GM21576 (cell line): Measurements from ENCODE around the gene BACE1.

Experiments
- ATAC-seq: cut with Tn5 transposase; IDR thresholded peaks from one replicate; pipeline ENCODE4 v1.9.1; 2021; ENCODE audit warnings: mild to moderate bottlenecking, moderate library complexity; ENCODE audit not compliant: unreplicated experiment

Gene BACE1

DNA sequence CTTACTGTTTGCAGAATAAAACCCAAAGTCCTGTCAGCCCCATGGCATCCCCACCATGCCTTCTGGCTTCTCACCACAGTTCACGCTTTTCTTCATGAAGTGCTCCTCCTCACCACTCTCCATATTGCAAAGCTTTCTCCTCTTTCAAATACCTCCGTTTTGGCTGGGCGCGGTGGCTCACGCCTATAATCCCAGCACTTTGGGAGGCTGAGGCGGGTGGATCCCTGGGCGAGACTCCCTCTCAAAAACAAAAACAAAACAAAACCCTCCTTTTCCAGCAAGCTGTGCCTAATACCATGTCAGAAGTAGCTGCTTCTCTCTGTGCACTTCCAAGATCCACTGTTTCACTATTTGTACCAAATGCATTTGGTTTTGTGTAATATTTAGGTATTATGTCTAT lies 6.7 kb downstream of the BACE1 start:
- no peak for ATAC-seq

DNA sequence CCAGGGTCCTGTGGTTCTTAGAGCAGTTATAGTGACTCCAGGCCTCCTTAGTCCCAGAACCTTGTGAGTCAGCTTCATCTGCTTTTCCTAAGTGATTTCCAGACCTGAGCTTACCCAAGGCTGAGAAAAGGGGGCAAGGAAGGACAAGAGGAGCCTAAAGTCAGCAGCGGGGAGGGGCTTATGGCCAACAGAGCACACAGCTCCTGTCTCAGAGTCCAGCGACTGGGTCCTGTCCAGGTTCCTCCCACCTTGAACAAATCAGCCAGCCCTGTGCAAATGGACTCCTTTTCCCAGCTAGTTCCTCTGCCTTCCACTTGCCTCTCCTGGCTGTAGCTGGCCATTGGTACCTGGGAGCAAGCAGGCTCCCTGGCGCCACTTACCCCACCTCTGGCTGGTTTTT lies 10.9 kb downstream of the BACE1 start:
- ATAC-seq: no peak

DNA sequence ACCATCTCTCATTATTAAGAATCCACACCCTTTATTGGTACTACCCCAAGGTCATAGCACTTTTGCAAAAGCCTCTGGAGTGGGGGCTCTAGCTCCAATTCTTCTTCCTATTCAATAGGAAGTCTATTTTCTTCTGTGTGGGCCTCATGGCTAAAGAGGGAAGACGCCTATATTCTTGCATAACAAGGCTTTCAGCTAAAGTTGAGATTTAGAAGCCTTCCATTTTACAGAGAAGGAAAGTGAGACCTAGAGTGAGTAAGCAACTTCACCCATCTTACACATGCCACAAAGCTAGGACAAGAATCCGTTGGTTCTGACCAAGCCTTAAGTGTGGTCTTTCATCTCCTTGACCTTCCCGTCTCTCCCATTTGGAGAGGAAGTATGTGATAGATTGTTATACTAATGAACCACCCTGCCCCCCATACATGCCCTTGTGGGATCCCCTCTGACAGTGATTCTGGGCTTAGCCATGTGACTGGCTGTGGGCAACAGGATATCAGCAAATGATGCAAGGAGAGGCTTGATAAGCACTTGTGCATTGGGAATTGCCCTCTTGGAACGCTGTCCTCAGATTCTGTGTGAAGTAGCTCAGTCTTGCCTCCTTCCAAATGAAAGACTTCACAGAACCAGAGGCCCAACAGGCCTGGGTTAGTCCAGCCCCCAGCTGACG lies 12.3 kb downstream of the BACE1 start:
- ATAC-seq: no peak

DNA sequence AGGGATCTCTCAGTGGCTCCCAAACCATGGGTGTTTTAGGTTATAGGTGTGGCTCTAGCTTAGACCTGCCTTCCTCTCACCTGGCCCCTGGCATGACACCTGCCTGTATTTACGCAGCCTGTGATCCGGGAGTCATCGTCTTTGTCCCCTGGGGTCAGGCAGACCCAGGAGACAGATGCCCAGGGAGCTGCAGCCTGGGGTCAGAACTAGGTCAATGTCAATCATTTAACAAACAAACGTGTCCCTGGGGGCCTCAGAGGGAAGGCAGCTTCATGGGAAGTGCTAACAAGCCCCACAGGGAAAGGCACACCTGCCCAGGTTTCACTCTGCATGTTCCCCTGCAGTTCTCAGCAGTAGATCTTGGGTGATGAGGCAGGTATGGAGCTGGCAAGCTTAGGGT lies 13.0 kb downstream of the BACE1 start:
- ATAC-seq: no peak

DNA sequence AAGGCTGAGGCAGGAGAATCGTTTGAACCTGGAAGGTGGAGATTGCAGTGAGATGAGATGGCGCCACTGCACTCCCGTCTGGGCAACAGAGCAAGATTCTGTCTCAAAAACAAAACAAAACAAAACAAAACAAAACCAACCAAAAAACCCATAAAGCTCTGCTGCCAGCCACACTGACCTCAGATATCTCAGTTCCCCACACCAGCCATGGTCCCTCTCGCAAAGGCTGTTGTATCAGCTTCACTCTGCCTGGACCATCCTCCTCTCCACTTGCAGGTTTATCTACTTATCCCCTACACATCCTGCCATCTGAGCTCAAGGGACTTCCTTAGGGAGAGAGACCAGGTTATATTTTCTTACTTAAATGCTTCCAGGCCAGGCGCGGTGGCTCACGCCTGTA lies 13.8 kb downstream of the BACE1 start:
- ATAC-seq: no peak

DNA sequence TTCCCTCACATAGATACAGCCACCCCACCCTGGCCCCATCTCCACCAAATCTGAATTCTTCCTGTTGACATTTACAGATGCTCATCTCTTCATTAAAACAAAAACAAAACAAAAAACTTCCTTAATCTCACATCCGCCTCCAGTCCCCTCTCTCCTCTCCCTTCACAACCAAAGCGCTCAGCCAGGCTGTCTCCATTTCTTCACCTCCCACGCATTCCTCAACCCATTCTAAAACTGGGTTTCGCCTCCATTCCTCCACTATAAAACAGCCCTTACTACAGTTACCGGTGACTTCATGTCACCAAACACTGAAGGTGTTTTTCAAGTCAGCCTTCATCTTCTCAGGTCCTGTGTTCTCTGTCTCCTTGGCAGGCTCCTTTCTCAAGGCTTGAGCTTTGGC lies 15.3 kb downstream of the BACE1 start:
- ATAC-seq: no peak

DNA sequence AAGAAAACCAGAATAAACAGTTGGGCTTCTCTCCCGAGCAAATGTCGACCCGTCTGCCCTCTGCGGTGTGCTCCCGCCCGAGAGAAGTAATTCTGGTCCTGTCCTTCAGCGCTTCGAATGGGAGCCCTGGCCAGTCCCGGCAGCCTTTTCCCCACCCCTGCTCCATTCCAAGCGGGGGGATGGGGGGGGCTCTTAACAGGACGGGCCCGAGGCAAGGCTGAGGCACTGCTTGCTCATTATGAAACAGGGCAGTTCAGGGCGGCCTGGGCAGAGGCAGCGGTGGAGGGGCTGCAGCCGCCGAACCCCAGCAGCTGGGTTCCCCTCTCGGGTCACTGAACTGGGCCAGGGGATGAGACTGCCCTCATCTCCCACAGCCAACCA lies 15.8 kb downstream of the BACE1 start:
- ATAC-seq: no peak

DNA sequence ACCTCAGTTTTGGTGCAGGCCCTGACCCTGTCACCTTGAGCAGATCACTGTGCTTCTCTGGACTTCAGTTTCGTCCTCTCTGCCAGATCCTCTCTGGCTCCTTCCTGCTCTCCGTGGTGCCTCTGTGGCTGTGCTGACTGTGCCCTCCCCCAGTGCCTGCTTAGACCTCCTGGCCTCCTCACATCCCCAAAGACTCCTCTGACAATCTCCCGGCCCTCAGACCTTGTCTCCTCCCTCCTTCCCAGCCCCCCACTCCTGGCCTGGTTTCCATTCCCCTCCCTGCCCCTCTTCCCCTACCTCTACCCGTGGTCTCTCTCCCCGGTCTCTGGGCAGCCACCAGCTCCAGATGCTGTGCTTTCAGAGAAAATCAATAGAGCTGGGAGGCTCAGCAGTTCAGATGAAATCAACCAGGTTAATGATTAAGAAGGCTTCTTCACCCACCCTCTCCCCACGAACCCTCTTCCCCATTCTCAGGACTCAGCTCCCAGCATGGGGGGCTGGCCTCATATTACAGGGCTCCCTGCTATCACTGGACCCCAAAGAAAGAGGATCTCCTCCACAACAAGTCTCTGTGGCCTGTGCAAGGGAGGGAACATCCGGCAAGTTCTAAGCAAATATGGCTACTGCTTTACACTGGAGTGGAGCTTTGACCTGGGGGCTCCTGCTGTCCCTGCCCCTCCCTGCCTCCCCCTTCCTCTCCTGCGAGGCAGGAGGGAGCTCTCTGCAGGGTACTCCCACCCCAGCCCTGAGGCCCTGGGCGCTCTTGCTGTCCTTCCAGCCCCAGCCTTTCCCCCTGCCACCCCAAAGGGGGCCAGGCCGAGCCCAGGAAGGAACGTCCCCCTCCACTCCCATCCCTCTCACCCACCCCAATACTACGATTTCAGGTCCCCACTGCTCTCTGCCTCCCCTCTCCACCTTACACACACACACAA lies 16.4 kb downstream of the BACE1 start:
- no peak for ATAC-seq

DNA sequence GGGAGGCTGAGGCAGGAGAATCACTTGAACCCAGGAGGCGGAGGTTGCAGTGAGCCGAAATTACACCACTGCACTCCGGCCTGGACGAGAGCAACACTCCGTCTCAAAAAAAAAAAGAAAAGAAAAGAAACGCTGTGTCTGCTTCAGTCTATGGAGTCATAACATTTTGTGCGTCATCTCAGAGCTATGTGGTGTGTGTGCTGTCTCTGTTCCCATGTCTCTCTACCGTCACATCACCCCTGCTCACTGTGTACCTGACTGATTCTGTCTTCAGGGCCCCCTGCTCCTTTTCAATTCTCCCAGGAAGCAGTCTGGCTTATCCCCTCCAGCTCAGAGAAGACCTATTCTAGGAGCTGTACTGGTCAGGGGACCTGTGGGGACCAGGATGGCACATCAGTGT lies 17.9 kb downstream of the BACE1 start:
- no peak for ATAC-seq

DNA sequence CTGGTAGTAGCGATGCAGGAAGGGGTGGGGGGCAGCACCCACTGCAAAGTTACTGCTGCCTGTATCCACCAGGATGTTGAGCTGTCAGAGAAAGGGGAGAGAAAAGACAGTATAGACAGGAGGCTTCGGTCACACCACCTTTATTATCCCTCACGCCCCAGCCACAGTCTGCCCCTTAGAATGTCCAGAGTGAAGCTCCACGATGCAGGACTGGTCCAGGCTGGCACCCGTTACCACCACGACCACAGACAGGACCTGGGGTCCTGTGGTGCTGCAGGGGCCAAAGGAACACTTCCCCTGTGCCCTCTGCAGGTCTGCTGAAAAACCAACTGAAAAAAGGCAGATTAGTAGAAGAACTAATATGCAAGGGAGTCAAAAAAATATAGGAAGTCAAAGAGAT lies 19.2 kb downstream of the BACE1 start:
- ATAC-seq: no peak

DNA sequence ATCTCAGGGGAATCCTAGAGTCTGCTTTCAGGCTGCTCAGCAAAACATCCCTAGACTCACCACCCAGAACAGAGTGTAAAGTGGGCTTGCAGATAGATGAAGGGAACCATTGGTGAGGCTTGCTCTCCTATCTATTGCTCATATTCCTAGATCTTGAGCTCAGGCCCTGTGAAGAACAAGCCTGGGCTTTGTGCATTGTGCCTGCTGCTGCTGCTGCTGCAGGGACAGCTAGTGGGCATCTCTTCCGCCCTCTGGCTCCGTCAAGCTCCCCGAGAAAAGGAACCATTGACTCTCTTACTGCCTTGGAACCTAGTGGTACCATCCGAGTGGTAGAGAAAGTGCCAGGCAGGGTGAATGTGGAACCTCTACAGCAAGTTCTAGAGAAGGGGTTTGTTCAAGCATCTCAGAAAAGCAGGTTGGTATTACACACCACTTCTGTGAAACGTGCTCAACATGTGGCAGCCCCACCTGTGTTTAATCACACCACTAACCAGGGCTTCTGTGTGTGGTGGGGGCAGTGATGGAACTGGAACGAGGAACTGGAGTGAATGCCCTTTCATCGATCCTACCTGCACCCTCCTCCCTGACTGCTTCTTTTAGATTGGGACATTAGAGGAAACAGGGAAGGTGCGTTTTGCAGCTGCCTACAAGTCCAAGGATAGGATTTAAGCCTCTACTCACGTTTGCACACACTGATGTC lies 20.5 kb downstream of the BACE1 start:
- no peak for ATAC-seq

DNA sequence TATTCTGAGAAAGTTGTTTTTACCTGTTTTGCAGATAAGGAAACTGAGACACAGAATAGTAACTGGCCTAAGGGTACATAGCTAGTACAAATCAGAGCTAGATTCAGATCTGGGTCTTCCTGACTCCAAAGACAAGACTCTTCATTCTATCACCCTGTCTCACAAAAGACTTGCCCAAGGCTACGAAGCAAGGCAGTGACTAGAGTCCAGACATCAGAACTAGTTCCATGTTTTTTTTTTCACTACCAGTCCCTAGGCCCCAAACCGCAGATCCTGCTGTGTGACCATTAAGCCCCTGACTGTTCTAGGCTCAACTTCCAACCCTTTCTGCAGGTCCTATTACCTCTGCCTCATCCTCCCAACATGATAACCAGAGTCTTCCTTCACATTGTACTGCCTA lies 23.4 kb downstream of the BACE1 start:
- no peak for ATAC-seq

DNA sequence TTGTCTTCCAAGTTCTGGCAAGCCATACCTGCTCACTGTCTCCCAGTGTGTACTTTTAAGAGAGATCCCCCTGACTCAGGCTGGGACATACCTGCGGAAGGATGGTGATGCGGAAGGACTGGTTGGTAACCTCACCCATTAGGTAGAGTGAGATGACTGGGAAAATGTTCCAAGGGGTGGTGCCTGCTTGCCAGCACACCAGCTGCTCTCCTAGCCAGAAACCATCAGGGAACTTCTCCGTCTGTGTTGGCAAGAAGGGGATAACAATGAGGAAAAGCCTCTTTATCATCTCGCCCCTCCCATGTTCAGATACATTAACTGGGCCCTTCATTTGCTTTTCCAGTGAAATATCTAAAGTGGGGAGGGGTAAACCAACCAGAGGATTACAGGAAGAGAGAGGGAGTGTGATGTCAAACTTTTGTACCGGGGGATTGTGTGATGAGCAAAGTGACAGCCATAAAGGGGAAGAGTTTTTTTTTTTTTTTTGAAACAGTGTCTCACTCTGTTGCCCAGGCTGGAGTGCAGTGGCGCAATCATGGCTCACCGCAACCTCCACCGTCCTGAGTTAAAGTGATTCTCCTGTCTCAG lies 25.2 kb downstream of the BACE1 start, which contains the start of gene BACE1-AS:
TSS of gene BACE1-AS (plus strand) at position 538 of the 588 bp plus-strand sequence.
- ATAC-seq: no peak

DNA sequence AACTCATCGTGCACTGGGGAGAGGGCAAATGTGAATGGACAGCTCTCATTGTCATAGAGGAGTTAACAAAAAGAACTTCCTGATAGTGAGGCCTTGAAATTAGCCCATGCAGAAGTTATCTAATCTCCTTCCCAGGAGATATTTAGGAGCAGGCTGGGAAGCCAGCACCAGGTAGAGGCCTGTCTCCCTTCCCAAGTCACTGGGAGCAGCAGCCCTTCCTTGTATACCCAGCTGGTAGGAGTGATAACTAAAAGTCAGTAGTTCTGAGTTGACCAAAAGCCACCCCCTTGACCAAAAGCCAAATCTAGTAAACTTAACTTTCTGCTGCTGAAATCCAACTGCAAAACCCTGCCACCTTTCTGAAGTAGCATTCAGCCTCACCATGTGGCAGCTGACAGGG lies 26.3 kb downstream of the BACE1 start:
- ATAC-seq: no peak

DNA sequence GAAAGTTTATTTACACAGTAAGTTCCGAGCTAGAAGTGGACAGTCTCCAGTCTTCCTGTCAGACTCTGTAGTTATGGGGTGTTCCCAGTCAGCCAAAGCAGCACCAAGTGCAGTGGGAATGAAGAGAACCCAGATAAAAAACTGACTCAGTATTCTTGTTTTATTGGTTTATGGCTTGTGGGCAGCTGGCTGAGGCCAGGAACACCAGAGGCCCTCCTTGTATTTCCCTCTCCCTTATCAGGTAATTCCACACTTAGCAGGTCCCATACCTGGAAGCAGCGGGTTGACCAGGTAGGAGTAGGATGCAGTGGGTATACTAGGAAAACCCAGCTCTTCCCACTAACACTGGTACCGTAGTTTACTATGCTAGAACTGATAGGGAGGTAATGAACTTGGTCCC lies 28.4 kb downstream of the BACE1 start:
- ATAC-seq: no peak

DNA sequence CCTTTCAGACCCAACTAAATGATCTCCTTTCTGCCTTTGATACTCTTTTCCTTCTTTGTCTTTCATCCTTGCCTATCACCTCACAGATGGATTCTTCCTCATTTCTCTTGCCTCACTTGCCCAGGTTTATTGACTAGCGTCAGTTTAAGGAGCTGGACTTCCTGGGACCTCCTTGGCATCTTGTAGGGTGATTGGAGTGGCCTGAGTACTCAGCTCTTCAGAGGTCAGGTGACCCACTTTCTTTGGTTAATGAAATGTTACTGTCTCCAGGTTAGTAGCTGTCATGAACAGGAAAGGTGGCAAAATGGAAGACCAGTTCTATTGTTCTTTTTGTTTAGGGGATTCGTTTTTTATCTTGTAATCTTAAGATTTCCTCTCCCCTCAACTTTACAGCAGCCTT lies 29.5 kb downstream of the BACE1 start:
- ATAC-seq: no peak

DNA sequence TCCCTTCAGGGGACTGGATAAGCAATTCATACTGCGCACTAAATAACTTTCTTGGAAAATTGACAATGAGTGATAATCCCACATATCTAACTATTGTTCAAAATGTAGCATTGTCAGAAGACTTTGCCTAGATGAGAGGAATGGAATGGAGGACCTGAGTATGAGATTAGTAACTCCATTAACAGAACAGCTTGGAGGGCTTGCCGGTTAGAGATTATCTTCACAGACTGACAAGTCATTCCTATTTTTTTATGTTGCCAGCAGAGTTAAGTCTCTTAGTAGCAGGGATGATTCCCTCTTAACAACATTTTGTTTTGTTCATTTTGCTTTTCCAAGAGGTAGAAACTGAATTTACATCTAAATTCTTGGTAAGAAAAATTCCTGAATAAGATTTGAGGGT lies 32.0 kb downstream of the BACE1 start:
- no peak for ATAC-seq

DNA sequence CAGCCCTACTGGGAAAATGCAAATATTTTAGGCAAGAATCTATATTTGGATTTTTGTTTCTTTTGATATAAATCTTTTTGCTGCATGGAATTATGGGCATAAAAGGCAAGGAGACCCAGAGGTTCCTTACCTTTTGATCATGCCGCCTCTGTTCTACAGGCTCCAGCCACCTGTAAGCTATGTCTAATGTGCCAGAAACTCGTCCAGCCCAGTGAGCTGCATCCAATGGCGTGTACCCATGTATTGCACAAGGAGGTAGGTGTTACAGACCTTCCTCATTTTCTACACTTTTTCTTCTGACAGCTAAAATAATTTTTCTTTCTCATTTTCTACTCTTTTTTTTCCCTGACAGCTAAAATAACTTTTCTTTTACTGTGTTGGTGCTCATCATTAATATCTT lies 33.1 kb downstream of the BACE1 start:
- no peak for ATAC-seq

DNA sequence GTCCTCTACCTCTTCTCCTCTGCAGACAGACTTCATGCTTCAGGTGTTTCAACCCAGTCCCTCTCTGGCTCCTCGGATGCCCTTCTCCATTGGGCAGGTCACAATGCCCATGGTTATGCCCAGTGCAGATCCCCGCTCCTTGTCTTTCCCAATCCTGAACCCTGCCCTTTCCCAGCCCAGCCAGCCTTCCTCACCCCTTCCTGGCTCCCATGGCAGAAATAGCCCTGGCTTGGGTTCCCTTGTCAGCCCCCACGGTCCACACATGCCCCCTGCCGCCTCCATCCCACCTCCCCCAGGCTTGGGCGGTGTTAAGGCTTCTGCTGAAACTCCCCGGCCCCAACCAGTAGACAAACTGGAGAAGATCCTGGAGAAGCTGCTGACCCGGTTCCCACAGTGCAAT lies 34.2 kb downstream of the BACE1 start:
- no peak for ATAC-seq

DNA sequence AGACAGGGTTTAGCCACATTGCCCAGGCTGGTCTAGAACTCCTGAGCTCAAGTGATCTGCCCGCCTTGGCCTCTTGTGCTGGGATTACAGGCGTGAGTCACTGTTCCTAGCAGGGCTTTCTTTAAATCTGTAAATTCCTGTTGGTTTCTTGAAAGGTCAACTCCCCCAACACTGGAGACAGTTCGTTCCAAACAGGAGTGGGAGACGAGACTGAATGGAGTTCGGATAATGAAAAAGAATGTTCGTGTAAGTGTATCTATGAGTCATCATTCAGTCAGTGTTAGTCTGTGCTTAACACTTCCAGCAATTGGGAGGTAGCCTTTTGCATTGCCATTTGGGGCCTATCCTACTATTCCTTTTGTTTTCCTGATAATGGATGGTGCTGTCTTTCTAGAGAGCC lies 34.9 kb downstream of the BACE1 start:
- no peak for ATAC-seq

DNA sequence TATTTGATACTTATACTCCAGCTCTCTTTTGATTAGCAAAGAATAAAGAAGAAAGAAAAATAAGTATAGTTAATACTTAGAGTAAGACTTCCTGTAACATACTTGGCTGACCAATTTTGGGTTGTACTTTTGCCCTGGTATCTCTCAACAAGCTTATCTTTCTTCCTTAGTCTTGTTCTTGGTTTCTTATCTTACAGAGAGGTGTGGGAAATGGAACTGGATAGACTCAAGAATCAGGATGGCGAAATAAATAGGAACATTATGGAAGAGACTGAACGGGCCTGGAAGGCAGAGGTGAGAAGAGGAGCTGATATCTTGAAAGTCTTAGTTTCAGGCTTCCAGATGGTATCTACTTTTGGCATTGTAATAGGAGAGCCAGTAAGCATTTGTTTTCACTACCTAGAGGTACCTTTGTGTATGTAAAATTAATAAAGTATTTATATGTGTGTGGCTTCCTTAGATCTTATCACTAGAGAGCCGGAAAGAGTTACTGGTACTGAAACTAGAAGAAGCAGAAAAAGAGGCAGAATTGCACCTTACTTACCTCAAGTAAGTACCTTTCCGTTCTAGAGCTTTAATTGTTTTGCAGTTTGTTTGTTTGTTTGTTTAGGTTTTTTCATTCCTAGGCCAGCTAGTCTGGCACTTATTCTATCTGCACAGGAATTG lies 36.2 kb downstream of the BACE1 start:
- ATAC-seq: no peak
